PC-9 (cell line): ENCODE measurements around the gene ASRGL1. TPM values are rescaled to one million over a fixed set of nuclear protein-coding genes. Genes with fewer than 3 reads are reported as not detected.

Experiments used
- BruUV-seq: library from RNA; stranded (reverse); fragments of 400-500 nt; replicated peaks from 2 replicates; lab custom pipeline; 2021; lab: Mats Ljungman, UMichigan
- CTCF ChIA-PET: fragments of 300-600 bp; sonication (Branson Sonifier 250); formaldehyde crosslinking; loops from one replicate; lab custom pipeline; 2022; ENCODE audit warnings: antibody characterized with exemption; lab: Charles Lee
- POLR2A ChIA-PET: fragments of 300-600 bp; sonication (Branson Sonifier 250); formaldehyde crosslinking; loops from one replicate; lab custom pipeline; 2022; ENCODE audit warnings: antibody characterized with exemption; ENCODE audit not compliant: unreplicated experiment; lab: Charles Lee
- DNase-seq, 2 experiments: peaks; one replicate each; pipeline versions ENCODE4 v3.0.0 to v3.0.0-alpha.2; 2015 to 2022; ENCODE audit warnings: mixed read lengths in 1 of 2
- H2AFZ ChIP-seq: fragments of 200-600 bp; sonication (generic); 2 replicates; pipeline ENCODE4 v1.8.1; 2017; ENCODE audit warnings: antibody characterized with exemption
- H3F3A ChIP-seq: fragments of 200-600 bp; sonication (generic); 2 replicates; pipeline ENCODE4 v1.8.1; 2017; ENCODE audit warnings: antibody characterized with exemption, mild to moderate bottlenecking, low read depth; ENCODE audit not compliant: insufficient read depth
- H3K27ac ChIP-seq: fragments of 200-600 bp; sonication (generic); 2 replicates; pipeline ENCODE4 v1.6.1; 2016; ENCODE audit warnings: mixed run types
- H3K27me3 ChIP-seq: fragments of 200-600 bp; sonication (generic); 2 replicates; pipeline ENCODE4 v1.6.1; 2016; ENCODE audit warnings: low read depth, mixed run types; ENCODE audit not compliant: insufficient read depth
- H3K36me3 ChIP-seq: fragments of 200-600 bp; sonication (generic); 2 replicates; pipeline ENCODE4 v1.6.1; 2016; ENCODE audit warnings: low read depth, mixed run types
- H3K4me1 ChIP-seq: fragments of 200-600 bp; sonication (generic); replicated peaks from 2 replicates; pipeline ENCODE4 v1.6.1; 2016; ENCODE audit warnings: mixed run types; ENCODE audit not compliant: insufficient read depth
- H3K4me2 ChIP-seq: fragments of 200-600 bp; sonication (generic); 2 replicates; pipeline ENCODE4 v1.6.1; 2017; ENCODE audit warnings: mixed run types
- H3K4me3 ChIP-seq: fragments of 200-600 bp; sonication (generic); 2 replicates; pipeline ENCODE4 v1.6.1; 2016; ENCODE audit warnings: mixed run types
- H3K79me2 ChIP-seq: fragments of 200-600 bp; sonication (generic); 2 replicates; pipeline ENCODE4 v1.6.1; 2017; ENCODE audit warnings: low read depth, mixed run types
- H3K9me2 ChIP-seq: fragments of 200-600 bp; sonication (generic); 2 replicates; pipeline ENCODE4 v1.8.1; 2017; ENCODE audit warnings: mild to moderate bottlenecking; ENCODE audit not compliant: insufficient read depth
- H3K9me3 ChIP-seq: fragments of 200-600 bp; sonication (generic); 2 replicates; pipeline ENCODE4 v1.8.1; 2016; ENCODE audit warnings: low read depth; ENCODE audit not compliant: insufficient read depth
- H4K20me1 ChIP-seq: fragments of 200-600 bp; sonication (generic); 2 replicates; pipeline ENCODE4 v1.8.1; 2017; ENCODE audit not compliant: insufficient read depth
- EZH2 ChIP-seq: fragments of 200-600 bp; sonication (generic); IDR thresholded peaks from 2 replicates; pipeline ENCODE4 v1.8.0; 2017; ENCODE audit warnings: antibody characterized with exemption, low read depth
- intact Hi-C: fragments of 100-400 bp; cut with micrococcal nuclease; formaldehyde crosslinking; loops from one replicate; pipeline ENCODE4 v1.10.0; 2022; ENCODE audit not compliant: unreplicated experiment
- total RNA-seq: library from RNA; stranded (reverse); gene quantifications from 2 replicates; pipeline ENCODE4 v1.2.3, GENCODE V29; 2021
- TF ChIP-seq, protein P1 (sequence below): fragments of 200-600 bp; sonication (generic); conservative IDR thresholded peaks from 2 replicates; pipeline ENCODE4 v1.6.1; 2017; ENCODE audit warnings: mixed run types, antibody characterized with exemption, mild to moderate bottlenecking, moderate library complexity

Gene ASRGL1
- total RNA-seq, 1 experiment from 2014 or later: 8.4 TPM

DNA sequence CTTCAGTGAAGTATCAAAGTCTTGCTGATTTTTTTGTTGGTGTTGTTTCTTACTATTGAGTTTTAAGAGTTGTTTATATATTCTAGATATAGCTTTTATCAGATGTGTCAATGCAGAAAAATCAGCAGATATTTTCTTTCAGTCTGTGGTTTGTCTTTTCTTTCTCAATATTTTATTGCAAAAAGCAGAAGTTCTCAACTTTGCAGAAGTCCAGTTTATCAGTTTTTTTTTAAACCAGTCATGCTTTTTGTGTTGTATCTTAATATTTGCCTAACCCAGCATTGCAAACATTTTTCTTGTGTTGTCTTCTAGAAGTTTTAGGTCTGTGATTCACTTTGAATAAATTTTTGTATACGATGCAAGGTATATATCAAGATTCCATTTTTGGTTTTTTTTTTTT, 7.0 kb downstream of the ASRGL1 start:
- intact Hi-C loops: no loop called here
- CTCF ChIA-PET: interaction anchor here (0.6 kb wide), 1 partner anchor 423 kb away, joined by 3 read pairs; no protein-coding TSS in a partner anchor

DNA sequence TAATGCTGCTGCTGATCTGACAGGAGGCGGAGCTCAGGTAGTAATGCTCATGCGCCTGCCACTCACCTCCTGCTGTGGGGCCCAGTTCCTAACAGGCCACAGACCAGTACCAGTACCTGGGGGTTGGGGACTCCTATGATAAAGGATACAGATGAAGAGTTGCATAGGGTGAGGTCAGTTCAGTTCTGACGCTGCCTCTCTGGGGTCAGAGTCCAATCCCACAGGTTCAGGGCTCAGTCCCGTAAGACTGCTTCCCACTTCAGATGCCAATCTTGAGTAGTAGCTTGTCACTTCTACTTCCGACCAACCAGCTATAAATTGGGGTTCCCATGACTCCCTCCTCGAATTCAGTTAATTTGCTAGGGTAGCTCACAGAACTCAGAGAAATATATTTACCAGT, 8.6 kb downstream of the ASRGL1 start:
- Histone ChIP-seq H3F3A (no peaks in the 10 kb centered on the region), H3K79me2 (no peaks in the 10 kb centered on the region), H2AFZ (no peak overlapping the region), H3K4me2 (no peak overlapping the region), H4K20me1 (no peaks in the 10 kb centered on the region), H3K36me3 (no peaks in the 10 kb centered on the region), H3K9me3 (no peaks in the 10 kb centered on the region), H3K9me2 (no peaks in the 10 kb centered on the region), H3K27me3 (no peaks in the 10 kb centered on the region), H3K27ac (no peak overlapping the region), H3K4me1 (no peaks in the 10 kb centered on the region), H3K4me3 (no peak overlapping the region)
- no peak for DNase-seq
- POLR2A ChIA-PET: no interaction called here
- intact Hi-C loops: no loop called here
- TF ChIP-seq, protein P1, sequence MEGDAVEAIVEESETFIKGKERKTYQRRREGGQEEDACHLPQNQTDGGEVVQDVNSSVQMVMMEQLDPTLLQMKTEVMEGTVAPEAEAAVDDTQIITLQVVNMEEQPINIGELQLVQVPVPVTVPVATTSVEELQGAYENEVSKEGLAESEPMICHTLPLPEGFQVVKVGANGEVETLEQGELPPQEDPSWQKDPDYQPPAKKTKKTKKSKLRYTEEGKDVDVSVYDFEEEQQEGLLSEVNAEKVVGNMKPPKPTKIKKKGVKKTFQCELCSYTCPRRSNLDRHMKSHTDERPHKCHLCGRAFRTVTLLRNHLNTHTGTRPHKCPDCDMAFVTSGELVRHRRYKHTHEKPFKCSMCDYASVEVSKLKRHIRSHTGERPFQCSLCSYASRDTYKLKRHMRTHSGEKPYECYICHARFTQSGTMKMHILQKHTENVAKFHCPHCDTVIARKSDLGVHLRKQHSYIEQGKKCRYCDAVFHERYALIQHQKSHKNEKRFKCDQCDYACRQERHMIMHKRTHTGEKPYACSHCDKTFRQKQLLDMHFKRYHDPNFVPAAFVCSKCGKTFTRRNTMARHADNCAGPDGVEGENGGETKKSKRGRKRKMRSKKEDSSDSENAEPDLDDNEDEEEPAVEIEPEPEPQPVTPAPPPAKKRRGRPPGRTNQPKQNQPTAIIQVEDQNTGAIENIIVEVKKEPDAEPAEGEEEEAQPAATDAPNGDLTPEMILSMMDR: no peak
- TF ChIP-seq EZH2: no peak
- no TSS peak for BruUV-seq
- CTCF ChIA-PET: no interaction called here

More for the DNA sequence above, 7.0 kb downstream of the ASRGL1 start:
- H4K20me1 ChIP-seq: no peaks in the 10 kb centered on the region
- no peak overlapping the region for H3K4me2 ChIP-seq
- no peaks in the 10 kb centered on the region for H3K9me3 ChIP-seq
- no peaks in the 10 kb centered on the region for H3K4me1 ChIP-seq
- no peaks in the 10 kb centered on the region for H3K9me2 ChIP-seq
- TF ChIP-seq EZH2: no peak
- TF ChIP-seq, protein P1: no peak
- H2AFZ ChIP-seq: no peak overlapping the region
- BruUV-seq: no TSS peak
- no peaks in the 10 kb centered on the region for H3F3A ChIP-seq
- POLR2A ChIA-PET: no interaction called here
- no peaks in the 10 kb centered on the region for H3K36me3 ChIP-seq
- no peak for DNase-seq
- H3K4me3 ChIP-seq: no peak overlapping the region
- no peaks in the 10 kb centered on the region for H3K27me3 ChIP-seq
- no peaks in the 10 kb centered on the region for H3K79me2 ChIP-seq
- no peak overlapping the region for H3K27ac ChIP-seq

DNA sequence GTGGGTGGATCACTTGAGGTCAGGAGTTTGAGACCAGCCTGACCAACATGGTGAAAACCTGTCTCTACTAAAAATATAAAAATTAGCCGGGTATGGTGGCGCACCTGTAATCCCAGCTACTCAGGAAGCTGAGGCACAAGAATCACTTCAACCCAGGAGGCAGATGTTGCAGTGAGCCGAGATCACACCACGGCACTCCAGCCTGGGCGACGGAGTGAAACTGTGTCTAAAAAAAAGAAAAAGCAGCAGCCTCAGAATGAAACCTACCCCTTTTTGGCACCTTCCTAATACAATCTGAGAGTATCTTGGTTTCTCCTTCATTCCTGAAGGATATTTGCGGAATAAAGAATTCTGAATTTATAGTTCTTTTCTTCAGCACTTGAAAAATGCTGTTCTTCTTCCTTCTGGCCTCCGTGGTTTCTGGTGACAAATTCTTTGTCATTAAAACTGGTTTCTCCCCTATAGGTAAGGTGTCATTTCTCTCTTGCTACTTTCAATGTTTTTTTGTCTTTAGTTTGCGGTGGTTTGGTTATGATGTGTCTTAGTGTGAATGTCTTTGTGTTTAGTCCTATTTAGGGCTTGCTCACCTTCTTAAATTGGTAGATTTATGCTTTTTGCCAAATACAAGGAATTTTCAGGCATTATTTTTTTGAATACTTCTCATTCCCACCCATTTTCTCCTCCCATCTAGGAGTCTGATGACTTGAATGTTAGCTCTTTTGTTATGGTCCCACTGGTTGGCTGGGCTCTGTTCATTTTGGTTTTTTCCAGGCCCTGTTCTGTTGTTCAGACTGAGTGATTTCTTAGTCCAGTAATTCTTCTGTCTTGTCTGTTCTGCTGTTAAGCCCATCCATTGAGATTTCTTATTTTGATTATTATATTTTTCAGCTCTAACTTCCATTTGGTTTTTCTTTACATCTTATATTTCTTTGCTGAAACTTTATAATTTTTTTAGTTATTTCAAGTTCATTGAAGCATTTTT, 15.4 kb downstream of the ASRGL1 start:
- Histone ChIP-seq H2AFZ (no peak overlapping the region), H3K9me3 (no peaks in the 10 kb centered on the region), H3K4me1 (peaks cover 10% of the 10 kb centered on the region), H4K20me1 (no peaks in the 10 kb centered on the region), H3F3A (no peaks in the 10 kb centered on the region), H3K79me2 (no peaks in the 10 kb centered on the region), H3K27me3 (no peaks in the 10 kb centered on the region), H3K36me3 (no peaks in the 10 kb centered on the region), H3K9me2 (no peaks in the 10 kb centered on the region), H3K27ac (no peak overlapping the region), H3K4me3 (no peak overlapping the region), H3K4me2 (no peak overlapping the region)
- ChIA-PET CTCF (interaction anchor here (0.7 kb wide), 1 partner anchor 73 kb away, joined by 5 read pairs; no protein-coding TSS in a partner anchor), POLR2A (no interaction called here)
- no TSS peak for BruUV-seq
- intact Hi-C loops: no loop called here
- no peak for DNase-seq
- TF ChIP-seq EZH2: no peak
- TF ChIP-seq, protein P1: no peak
